Stimulated activated CD4-positive, alpha-beta T cell treated with anti-CD3 and anti-CD28 coated beads, TNF-alpha, amount 100 ng/mL, for 48 hours (primary cell): Measurements from ENCODE around the gene MESD.

Experiments
- DNase-seq, 3 donors: peaks; one replicate each; pipeline ENCODE4 v3.0.0-alpha.2; 2020; ENCODE audit warnings: low read depth in 3 of 3

Gene MESD

GRCh38 chr15:81015621-81016488, 26.2 kb upstream of the MESD start:
- no peak for DNase-seq

DNA sequence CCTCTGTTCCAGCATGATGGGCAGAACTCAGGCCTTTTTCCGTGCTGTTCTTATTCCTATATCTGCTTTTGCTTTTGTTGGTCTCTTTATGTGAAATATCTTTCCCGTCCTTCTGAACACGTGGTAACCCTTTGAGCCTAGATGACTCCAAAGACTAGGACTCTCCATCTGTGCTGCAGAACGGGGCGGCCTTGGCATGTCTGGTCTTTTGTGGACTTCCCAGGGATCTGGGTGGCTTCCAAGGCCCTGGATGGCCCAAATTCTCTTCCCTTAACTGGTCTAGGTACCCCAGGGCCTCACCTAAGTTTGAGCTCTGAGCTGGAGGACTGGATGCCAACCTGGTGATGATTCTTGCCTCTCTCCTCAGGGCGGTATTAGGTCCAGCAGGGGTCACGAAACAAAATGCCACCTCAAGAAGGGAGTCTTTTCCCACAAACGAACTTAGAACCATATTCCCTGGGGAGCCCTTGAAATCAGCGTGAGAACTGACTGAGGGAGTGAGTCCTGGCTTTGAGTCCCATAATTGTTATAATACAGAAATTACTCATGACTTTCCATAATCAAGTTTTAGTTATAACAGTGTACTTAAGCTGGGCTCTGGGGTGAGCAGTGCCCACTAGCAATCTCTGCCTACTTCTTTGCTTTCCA, 25.0 kb upstream of the MESD start:
- DNase-seq: no peak

DNA sequence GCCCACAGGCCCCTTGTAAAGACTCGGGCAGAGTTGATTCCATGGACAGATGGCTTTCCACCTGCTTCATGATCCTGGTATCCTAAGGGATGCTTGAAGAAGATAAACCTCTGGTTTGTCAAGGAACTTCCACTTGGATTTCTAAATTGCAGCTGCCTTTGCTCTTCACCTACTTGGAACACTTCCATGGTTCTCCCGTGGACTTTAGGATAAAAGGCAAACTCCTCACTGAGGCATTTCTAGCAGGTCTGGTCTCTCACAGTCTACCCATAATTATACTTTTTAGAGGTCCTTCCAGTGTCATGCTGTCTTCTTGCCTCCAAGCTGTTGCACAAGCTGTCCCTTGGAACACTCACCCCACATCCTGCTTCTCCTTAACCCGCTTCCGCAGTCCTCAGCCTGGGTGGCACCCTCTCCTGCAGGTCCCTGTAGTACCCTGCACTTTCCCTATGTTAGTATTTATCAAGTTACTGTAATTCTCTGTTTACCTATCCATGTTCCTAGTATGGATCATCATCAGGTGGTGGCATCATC, 23.8 kb upstream of the MESD start:
- DNase-seq: no peak

- no peak for DNase-seq
Observed at GRCh38 chr15:81012588-81012987, 23.0 kb upstream of the MESD start.

DNA sequence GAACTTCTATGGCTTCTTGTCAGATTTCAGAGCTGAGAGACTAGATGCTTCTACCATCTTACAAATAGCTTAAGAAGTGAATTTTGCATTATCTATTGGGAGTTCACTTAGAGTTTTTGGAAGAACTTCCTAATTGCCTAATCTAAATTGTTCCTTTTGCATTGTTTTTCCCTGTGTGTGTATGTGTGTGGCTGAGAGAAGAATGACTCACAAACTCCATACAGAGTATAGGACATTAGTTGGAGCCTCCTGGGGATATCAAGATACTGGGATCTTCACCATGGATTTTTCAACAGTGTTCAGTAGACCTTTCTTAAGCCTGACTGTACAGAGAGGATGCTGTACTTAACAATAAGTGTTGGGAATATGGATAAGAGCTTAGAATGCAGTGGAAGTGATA, 22.0 kb upstream of the MESD start:
- no peak for DNase-seq

- no peak for DNase-seq
Observed at GRCh38 chr15:81010086-81010485, 20.5 kb upstream of the MESD start.

DNA sequence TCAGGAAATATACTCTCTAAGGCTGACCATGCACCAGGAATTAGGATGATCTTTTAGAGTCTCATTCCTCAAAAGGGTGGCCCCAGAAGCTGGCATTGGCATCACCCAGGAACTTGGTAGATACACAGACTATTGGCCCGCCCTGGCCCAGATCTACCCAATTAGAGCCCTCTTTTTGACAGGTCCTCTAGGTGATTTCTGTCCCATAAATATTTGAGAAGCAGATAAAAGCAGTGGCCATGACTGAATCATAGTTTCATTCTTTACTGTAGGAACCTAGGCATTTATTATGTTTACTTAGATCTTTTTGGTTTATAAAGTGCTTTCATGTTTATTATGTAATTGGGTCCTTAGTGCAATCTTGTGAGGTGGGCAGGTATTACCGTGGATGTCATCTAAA, 18.7 kb upstream of the MESD start:
- DNase-seq: no peak

- DNase-seq: no peak
Observed at GRCh38 chr15:81007428-81008064, 17.9 kb upstream of the MESD start.

- no peak for DNase-seq
Observed at GRCh38 chr15:81006124-81006523, 16.5 kb upstream of the MESD start.

DNA sequence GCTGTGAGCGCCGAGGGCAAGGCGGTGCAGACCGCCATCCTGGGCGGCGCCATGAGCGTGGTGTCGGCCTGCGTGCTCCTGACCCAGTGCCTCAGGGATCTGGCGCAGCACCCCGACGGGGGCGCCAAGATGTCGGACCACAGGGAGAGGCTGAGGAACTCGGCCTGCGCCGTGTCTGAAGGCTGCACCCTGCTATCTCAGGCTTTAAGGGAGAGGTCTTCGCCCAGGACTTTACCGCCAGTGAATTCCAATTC, 13.4 kb upstream of the MESD start:
- no peak for DNase-seq

DNA sequence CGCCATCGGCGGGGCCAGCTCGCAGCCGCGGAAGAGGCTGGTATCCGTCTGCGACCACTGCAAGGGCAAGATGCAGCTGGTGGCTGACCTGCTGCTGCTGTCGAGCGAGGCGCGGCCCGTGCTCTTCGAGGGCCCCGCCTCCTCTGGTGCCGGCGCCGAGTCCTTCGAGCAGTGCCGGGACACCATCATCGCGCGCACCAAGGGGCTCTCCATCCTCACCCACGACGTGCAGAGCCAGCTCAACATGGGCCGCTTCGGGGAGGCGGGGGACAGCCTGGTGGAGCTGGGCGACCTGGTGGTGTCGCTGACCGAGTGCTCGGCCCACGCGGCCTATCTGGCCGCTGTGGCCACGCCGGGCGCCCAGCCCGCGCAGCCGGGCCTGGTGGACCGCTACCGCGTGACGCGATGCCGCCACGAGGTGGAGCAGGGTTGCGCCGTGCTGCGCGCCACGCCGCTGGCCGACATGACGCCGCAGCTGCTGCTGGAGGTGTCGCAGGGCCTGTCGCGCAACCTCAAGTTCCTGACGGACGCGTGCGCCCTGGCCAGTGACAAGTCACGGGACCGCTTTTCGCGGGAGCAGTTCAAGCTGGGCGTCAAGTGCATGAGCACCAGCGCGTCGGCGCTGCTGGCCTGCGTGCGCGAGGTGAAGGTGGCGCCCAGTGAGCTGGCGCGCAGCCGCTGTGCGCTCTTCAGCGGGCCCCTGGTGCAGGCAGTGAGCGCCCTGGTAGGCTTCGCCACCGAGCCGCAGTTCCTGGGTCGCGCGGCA, 12.9 kb upstream of the MESD start:
- no peak for DNase-seq

- DNase-seq: no peak
Observed at GRCh38 chr15:81002009-81002330, 12.4 kb upstream of the MESD start.

- peak; percentile 12 to 30 (median 27) for DNase-seq
Observed at GRCh38 chr15:81001152-81002008, 11.8 kb upstream of the MESD start.

GRCh38 chr15:81000624-81001151, 11.1 kb upstream of the MESD start, which contains the start of gene TLNRD1:
TSS of gene TLNRD1 (plus strand) at chr15:81000923. CDS start at chr15:81002272, 1,349 bp downstream.
- DNase-seq: peak; percentile 68 to 76 (median 71)

- DNase-seq: no peak
Observed at GRCh38 chr15:81000144-81000623, 10.6 kb upstream of the MESD start.

- DNase-seq: peak; percentile 45 to 48 (median 46)
Observed at GRCh38 chr15:80999623-81000036, 10.0 kb upstream of the MESD start.

DNA sequence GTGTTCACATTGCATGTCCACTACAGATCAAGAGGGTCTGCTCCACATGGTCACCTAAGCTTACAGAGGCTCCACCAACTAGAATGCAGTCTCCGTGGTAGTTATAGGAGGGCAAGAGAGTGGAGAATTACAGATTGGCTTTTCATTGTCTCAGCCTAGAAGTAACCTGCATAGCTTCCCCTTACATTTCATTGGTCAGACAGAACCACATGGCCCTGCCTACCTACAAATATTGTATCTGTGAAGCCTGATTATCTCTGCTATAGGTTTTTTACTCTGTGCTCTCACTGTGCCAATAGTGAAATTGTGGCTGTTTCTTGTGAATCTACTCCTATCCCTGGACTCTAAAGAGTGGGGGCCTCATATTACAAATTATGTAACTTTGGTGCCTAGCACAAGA, 8.6 kb upstream of the MESD start:
- no peak for DNase-seq

DNA sequence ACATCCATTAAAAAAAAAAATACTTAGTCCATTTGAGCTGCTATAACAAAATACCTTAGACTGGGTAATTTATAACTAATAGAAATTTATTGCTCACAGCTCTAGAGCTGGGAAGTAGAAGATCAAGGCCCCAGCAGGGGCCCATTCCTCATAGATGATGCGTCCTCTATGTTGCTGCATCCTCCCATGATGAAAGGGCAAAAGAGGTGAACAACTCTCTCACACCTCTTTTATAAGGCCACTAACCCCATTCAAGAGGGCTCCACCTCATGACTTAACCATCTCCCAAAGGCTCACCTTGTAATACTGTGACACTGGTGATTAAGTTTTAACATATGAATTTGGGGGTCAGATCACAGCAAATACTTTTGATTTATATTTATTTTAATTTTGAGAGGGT, 8.1 kb upstream of the MESD start:
- no peak for DNase-seq

- no peak for DNase-seq
Observed at GRCh38 chr15:80996247-80996646, 6.6 kb upstream of the MESD start.

DNA sequence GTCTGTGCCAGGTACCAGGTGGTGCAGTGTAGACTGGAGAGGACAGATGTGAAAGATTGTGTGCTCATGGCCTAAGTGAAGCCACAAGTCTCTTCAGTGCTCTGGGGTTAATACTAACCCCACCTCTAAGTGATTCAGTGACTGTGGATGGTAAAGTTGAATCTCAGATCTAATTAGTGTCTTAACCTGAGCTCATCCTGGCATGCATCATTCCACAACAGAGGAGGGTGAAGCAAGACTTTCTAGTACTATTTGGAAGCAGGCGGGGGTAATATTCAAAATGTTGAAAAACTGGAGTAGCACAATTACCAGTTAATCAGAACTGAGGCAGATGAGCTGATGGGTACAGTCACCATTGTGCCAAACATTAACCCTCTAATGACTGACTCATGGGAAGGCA, 2.8 kb upstream of the MESD start:
- DNase-seq: no peak

DNA sequence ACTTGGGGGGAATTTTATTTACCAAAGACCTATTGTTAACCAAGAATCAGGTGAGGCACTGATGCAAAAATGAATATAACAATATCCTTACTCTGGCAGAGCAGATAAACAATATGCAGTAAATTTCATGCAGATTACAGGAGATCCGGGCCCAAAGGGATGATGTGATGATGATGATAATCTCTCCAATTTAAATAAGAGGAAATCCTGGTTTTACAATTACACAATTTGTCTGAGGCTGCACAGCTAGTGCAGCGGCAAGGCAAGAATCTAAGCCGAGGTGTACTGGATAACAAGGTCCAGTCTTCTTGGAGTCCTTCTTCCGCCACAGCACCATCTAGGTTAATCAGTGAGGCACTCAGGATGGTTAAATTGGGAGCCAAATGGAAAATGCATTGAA, 2.4 kb upstream of the MESD start:
- DNase-seq: no peak
